Mucosa of rectum (tissue), 2 donors: ENCODE results near the gene APC.

Experiments
- H3K27ac ChIP-seq, 2 donors: one replicate each; pipeline ENCODE4 v1.7.0; 2013; ENCODE audit warnings: inconsistent platforms in 2 of 2, low read depth in 2 of 2, low read length in 2 of 2
- H3K27me3 ChIP-seq, 2 donors: one replicate each; pipeline ENCODE4 v1.7.0; 2013; ENCODE audit warnings: low read length in 2 of 2; ENCODE audit not compliant: control insufficient read depth in 2 of 2, insufficient read depth in 2 of 2
- H3K36me3 ChIP-seq, 2 donors: one replicate each; pipeline ENCODE4 v1.7.0; 2013; ENCODE audit warnings: low read length in 2 of 2; ENCODE audit not compliant: control insufficient read depth in 2 of 2, insufficient read depth in 2 of 2
- H3K4me1 ChIP-seq, 2 donors: one replicate each; pipeline ENCODE4 v1.7.0; 2013; ENCODE audit warnings: low read length in 2 of 2, mild to moderate bottlenecking in 1 of 2; ENCODE audit not compliant: control insufficient read depth in 2 of 2, insufficient read depth in 2 of 2
- H3K4me3 ChIP-seq, 2 donors: one replicate each; pipeline ENCODE4 v1.7.0; 2013; ENCODE audit warnings: low read length in 2 of 2
- H3K9ac ChIP-seq, 2 donors: one replicate each; pipeline ENCODE4 v1.7.0; 2013; ENCODE audit warnings: low read length in 2 of 2, low read depth in 1 of 2, mild to moderate bottlenecking in 1 of 2
- H3K9me3 ChIP-seq, 2 donors: one replicate each; pipeline ENCODE4 v1.7.0; 2013; ENCODE audit warnings: low read length in 2 of 2; ENCODE audit not compliant: control insufficient read depth in 2 of 2
- donor health status: healthy.
- donor health status: Normal muscosa, but diverticular disease.

The APC gene

DNA sequence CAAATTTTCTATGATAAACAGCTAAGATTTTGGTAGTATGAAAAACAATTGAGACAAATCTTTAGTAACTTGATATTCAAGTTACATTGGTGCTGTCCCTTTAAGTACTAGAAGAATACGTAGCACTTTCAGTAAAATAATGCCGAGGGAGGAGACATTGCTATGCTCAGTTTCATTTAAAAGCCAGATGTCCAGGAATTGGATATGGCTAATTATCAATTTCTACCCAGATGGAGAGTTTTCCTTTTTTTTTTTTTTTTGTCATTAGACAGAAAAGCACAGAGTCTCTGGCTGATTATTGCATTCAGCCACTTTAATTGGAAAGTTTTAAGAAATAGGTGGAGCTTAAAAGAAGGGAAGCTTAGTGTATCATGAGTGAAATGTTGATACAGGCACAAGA, 40.4 kb upstream of the APC start:
- Histone ChIP-seq H3K27ac (no peak overlapping the region), H3K4me3 (no peak overlapping the region), H3K9ac (no peak overlapping the region), H3K27me3 (no peaks in the 10 kb centered on the region), H3K4me1 (no peaks in the 10 kb centered on the region), H3K36me3 (no peaks in the 10 kb centered on the region), H3K9me3 (no peaks in the 10 kb centered on the region)

DNA sequence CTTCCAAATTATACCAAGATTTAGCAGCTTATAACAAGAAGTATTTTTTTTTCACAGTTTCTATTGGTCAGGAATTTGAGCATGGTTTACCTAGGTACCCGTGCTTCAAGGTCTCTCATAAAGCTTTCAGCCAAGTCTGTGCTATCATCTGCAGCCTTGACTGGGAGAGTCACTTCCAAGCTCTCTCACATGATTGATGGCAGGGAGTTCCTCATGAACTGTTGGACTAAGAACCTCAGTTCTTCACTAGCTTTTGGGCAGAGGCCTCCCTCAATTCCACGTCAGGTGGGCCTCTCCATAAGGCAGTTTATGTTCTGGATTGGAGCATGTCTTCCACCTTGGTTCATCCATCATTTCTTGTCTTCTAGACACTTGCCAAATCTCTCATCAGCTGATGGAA, 39.9 kb upstream of the APC start:
- H3K4me1 ChIP-seq = no peaks in the 10 kb centered on the region
- no peaks in the 10 kb centered on the region for H3K36me3 ChIP-seq
- no peak overlapping the region for H3K27ac ChIP-seq

DNA sequence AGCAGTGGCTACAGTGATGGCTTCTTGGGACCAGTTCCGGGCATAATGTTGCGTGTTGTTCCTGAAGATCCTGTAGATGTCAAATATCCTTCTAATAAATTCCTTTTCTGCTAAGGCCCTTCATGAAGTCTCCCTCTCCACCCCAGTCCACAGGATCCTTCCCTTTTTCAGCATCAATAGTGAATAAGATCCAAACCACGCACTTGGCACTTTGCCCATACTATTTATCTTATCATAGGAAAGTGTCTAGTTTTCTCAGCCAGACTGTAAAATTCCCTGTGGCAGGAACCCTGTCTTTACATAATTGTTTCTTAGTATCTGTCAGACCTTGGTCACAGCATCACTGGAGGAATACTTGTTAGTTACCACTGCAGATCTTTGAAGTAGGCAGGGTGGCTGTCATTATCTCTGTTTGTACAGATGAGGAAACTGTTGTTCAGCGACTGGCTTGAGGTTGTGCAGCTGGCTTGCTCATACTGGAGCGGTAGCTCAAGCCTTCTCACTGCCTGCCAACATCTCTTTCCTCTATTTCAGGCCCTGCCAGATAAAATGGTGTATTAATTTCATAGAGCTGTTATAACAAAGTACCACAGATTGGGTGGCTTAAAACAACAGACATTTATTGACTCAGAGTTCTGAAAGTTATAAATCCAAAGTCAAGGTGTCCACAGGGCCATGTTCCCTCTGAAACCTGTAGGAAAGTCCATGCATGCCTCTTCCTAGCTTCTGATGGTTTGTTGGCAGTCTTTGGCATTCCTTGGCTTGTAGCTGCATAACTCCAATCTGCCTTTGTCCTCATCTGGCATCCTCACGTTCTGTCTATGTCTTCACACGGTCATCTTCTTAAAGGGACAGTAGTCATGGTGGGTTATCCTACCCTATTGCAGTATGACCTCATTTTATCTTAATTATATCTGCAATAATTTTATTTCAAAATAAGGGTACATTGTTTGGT, 33.5 kb upstream of the APC start:
- Histone ChIP-seq H3K4me3 (no peak overlapping the region), H3K4me1 (peaks cover 15 to 16% of the 10 kb centered on the region in 2 donors), H3K9me3 (no peaks in the 10 kb centered on the region), H3K27ac (no peak overlapping the region), H3K36me3 (no peaks in the 10 kb centered on the region), H3K27me3 (no peaks in the 10 kb centered on the region), H3K9ac (no peak overlapping the region)

More for the DNA sequence above, 39.9 kb upstream of the APC start:
- Histone ChIP-seq H3K9ac (no peak overlapping the region), H3K4me3 (no peak overlapping the region), H3K9me3 (no peaks in the 10 kb centered on the region), H3K27me3 (no peaks in the 10 kb centered on the region)

DNA sequence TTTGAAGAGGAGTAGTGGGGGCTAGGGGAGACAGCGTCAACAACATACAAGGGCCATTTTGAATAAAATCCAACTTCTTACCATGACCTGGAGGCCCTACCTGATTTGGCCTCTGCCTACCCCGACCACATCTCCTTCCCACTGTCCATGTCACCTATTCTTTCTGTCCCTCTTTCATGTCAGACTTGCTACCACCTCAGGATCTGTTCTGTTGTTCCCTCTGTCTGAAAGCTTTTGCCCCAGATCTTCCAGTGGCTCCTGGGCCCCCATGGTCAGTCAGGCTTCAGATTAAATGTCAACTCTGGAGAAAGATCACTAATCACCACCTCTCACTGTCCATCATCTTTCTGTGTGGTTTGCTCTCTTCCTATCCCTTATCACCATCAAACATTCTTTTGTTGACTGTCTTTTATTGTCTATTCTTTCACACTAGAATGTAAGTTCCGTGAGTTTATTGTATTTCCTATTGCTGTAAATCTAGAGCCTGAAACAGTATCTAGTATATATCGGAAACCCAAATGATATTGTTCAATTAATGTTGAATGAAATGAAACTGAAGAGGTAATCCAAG, 31.2 kb upstream of the APC start:
- Histone ChIP-seq H3K4me3 (peak overlapping the region; percentile 91 to 96), H3K27me3 (no peaks in the 10 kb centered on the region), H3K9ac (peak overlapping the region; percentile 5 to 96), H3K27ac (peak overlapping the region in 1 of 2 donors; percentile 60), H3K36me3 (no peaks in the 10 kb centered on the region), H3K4me1 (peaks cover 19 to 20% of the 10 kb centered on the region in 2 donors), H3K9me3 (no peaks in the 10 kb centered on the region)

DNA sequence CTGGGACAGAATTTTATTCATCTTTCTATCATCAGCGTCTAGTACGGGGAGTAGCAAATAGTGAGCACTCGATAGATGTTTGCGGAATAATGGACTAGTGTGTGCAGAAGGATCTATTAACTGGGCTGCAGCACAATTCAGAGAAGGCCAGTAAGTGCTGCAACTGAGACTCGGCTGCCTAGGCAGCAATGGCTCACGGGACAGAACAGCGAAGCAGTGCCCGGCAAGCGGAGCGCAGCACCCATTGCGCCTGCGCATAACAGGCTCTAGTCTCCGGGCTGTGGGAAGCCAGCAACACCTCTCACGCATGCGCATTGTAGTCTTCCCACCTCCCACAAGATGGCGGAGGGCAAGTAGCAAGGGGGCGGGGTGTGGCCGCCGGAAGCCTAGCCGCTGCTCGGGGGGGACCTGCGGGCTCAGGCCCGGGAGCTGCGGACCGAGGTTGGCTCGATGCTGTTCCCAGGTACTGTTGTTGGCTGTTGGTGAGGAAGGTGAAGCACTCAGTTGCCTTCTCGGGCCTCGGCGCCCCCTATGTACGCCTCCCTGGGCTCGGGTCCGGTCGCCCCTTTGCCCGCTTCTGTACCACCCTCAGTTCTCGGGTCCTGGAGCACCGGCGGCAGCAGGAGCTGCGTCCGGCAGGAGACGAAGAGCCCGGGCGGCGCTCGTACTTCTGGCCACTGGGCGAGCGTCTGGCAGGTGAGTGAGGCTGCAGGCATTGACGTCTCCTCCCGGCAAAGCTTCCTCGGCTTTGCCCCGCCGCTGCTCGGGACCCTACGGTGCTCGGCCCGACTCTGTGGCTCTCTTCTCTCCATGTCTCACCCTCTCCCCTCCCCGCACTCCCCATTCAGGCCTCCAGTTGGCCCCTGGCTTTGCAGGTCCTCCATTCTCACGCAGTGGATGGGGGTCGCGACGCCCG, 30.2 kb upstream of the APC start:
- H3K4me3 ChIP-seq = peak overlapping the region; percentile 91 to 96
- H3K27me3 ChIP-seq = no peaks in the 10 kb centered on the region
- no peaks in the 10 kb centered on the region for H3K9me3 ChIP-seq
- no peaks in the 10 kb centered on the region for H3K36me3 ChIP-seq
- peak overlapping the region; percentile 91 to 93 for H3K27ac ChIP-seq
- peak overlapping the region; percentile 94 to 96 for H3K9ac ChIP-seq
- H3K4me1 ChIP-seq = peaks cover 19 to 20% of the 10 kb centered on the region in 2 donors

DNA sequence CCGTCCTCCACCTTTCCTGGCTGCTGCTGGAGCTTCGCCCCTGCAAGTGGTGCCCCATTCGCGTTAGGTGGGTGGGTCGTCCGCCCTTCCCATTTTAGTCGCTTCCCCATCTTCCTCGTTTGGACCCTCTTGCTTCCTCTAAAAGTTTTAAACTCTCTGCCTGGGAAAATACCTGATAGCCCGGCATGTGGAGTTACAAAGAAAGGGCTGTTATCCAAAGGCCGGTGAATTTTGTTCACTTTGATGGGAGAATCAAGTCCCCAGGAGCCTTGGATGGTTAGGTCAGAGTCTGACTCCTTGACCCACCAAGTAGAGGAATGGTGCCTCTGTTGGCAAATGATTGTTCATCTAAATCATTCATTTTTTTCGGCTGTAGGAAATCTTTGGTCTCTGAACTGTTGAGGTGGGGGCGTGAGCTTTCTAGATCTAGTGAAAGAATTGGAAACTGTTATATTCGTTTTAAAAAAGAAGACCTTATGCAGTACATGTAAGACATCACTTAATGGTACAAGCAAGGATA, 29.5 kb upstream of the APC start:
- Histone ChIP-seq H3K9me3 (no peaks in the 10 kb centered on the region), H3K27me3 (no peaks in the 10 kb centered on the region), H3K4me1 (peaks cover 19 to 20% of the 10 kb centered on the region in 2 donors), H3K27ac (peak overlapping the region; percentile 91 to 93), H3K9ac (peak overlapping the region; percentile 94 to 96), H3K36me3 (no peaks in the 10 kb centered on the region), H3K4me3 (peak overlapping the region; percentile 91 to 96)

DNA sequence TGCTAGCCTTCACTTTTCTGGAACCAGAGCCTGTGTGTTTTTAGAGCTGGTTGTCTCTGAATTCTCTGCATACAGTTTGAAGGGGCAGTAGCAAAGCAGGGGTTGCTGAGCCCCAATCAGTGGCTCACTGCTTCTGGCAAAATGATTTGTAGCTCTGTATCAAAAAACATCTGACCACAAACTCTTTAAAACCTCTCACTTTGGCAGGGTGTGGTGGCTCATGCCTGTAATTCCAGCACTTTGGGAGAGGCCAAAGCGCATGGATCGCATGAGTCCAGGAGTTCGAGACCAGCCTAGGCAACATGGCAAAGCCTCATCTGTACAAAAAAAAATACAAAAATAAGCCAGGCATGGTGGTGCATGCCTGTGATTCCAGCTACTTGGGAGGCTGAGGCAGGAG, 28.3 kb upstream of the APC start:
- Histone ChIP-seq H3K4me3 (peak overlapping the region in 1 of 2 donors; percentile 91), H3K36me3 (no peaks in the 10 kb centered on the region), H3K27me3 (no peaks in the 10 kb centered on the region), H3K9me3 (no peaks in the 10 kb centered on the region), H3K4me1 (peaks cover 19 to 20% of the 10 kb centered on the region in 2 donors), H3K27ac (no peak overlapping the region), H3K9ac (no peak overlapping the region)

DNA sequence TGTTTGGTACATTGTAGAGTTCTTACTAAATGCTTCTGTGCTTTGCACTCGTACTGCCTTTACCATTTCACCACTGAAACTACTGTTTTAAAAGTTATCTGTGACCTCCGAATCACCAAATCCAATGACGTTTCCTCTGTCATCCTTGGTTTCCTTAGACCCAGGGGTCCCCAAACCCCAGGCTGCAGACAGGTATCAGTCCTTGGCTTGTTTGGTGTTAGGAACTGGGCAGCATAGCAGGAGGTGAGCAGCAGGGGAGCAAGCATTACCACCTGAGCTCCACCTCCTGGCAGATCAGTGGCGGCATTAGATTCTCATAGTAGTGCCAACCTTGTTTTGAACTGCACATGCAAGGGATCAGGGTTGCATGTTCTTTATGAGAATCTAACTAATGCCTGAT, 26.8 kb upstream of the APC start:
- Histone ChIP-seq H3K4me3 (no peak overlapping the region), H3K27ac (no peak overlapping the region), H3K27me3 (no peaks in the 10 kb centered on the region), H3K9ac (no peak overlapping the region), H3K9me3 (no peaks in the 10 kb centered on the region), H3K4me1 (peaks cover 19 to 20% of the 10 kb centered on the region in 2 donors), H3K36me3 (no peaks in the 10 kb centered on the region)

DNA sequence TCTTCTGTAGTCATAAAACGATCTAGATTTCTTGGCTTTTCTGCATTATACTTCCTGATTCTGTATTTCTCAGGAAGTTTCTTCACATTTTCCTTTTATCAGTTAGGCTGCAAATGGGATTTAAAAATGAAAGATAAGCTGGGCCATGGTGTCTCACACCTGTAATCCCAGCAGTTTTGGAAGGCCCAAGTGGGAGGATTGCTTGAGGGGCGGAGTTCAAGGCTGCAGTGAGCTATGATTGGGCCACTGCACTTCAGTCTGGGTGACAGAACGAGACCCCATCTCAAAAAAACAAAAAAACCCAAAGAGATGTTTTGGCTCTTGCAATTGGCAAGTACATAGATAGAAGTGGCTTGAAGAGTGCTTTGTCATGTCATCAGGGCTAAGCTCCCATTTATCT, 26.2 kb upstream of the APC start:
- no peaks in the 10 kb centered on the region for H3K9me3 ChIP-seq
- H3K4me1 ChIP-seq = peaks cover 19 to 20% of the 10 kb centered on the region in 2 donors
- H3K36me3 ChIP-seq = no peaks in the 10 kb centered on the region
- no peak overlapping the region for H3K9ac ChIP-seq
- no peak overlapping the region for H3K27ac ChIP-seq
- no peak overlapping the region for H3K4me3 ChIP-seq
- no peaks in the 10 kb centered on the region for H3K27me3 ChIP-seq
